SIG-M5 treated with dmso at 0.1 percent for 504 hours (cell line): ENCODE measurements around the gene CD209.

ENCODE experiments used
- DNase-seq: peaks from one replicate; lab custom pipeline; 2025; ENCODE audit not compliant: unreplicated experiment; lab: John Stamatoyannopoulos, UW

The CD209 gene

GRCh38 chr19:7709932-7710460, 37.3 kb downstream of the CD209 start:
- DNase-seq: no peak

GRCh38 chr19:7706955-7707456, 40.3 kb downstream of the CD209 start:
- no peak for DNase-seq

GRCh38 chr19:7706188-7706954, 41.0 kb downstream of the CD209 start:
- DNase-seq: peak; percentile 73

DNA sequence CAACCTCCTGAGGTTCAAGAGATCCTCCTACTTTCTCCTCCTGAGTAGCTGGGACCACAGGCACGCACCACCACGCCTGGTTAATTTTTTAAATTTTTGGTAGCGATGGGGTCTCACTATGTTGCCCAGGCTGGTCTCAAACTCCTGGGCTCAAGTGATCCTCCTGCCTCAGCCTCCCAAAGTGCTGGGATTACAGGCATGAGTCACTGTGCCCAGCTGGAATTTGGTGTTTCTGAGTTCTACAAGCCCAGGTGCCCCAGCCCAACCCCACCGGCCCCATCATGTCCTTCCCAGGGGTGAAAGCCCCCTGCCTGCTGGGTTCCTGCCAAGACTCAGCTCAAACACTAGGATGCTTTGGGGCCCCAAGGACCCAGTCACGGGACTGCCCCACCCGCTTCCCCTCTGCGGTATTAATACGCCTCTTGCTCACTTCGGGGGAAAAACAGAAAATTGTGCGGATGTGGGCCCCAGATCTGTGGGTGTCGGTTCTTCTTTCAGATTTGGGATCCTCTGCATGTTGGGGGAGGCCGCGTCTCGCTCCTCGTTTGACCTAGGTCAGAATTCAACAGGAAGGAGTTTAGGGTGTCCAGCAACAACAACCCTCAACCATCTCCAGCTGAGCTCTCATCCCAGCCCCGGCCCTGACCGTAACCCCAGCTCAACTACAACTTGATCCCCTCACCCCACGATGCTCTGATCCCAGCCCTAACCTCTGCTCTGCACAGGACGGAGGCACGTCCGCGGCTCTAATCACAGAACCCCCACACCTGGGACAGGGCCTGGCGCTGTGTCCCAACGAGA, 41.7 kb downstream of the CD209 start:
- peak; percentile 93 for DNase-seq

DNA sequence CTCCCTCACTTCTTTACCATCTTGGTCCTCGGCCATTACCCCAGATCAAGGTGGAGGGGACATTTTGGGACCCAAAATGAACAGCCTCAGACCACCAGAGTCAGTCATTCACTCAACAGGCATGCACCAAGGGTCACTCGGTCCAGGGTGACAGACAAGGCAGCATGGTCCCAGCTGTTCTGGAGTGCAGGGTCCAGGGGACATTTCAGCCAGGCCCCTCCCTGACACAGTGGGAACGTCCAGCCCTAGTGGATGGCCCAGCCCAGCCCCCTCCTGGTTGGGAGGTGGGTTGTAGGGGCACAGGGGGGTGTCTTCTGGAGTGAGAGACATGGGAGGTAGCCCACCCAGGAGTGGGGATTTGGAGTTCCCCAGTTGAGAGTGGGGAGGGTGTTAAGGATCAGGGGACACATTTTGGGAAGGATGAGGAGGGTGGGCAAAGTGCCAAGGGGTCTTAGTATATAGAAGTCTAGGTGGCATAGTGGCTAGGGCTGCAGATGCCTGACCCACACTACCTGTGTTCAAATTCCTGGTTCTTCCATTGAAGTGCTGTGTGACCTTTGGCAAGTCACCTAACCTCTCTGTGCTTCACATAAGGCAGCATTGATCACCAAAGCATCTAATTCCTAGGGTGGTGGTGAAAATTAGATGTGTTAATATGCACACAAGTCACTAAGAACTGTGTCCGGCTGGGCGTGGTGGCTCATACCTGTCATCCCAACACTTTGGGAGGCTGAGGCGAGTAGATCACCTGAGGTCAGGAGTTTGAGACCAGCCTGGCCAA, 42.9 kb downstream of the CD209 start:
- DNase-seq: no peak

DNA sequence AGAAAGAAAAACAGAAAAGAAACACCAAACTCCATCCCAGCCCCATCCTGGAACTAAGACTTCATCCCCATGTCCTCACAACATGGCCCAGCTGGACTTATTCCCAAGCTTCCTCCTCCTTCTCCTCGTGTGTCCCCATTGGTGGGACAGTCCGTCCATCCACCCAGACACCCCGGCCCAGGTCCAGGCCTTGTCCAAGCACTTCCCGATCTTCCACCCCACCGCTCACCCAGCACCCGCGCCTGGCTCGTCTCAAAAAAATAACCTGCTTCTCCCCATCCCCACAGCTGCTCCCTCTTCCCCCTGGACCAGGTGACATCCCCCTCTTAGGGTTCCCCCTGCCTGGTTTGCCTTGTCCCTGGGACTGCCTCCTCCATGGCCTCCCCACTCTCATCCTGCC, 44.0 kb downstream of the CD209 start:
- no peak for DNase-seq

DNA sequence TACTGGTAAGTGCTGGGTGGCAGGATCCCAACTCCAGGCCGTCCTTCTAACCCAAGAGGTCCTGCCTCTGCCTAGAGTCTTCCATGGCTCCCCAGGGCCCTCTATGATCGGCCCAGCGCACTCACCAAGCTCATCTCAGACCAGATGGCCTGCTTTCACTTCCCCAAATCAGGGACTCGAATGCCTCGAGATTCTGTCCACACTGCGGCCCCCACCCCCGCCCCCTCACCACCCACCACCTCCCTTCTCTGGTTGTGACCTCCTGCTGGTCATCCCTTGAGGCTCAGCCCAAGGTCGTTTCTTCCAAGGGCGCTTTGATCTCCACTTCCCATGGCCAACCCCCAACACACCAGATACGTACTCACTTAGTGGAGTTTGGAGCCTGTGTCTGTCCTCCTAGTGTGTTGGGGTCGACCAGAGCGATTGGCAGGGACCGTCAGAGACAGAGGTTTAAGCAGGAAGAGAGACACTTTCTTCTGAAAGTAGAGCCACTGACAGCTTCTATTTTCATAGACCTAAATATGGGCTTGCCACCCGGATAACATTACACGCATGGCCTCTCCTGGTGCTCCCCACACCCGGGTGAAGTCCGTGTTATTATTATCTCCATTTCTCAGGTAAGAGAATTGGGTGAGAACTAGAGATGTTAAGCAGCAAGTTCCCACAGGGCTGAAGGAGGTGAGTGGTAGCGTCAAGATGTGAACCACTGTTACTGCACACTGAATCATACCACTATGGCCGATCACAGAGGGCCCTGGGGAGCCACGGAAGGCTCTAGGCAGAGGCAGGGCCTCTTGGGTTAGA, 45.5 kb downstream of the CD209 start, which contains the start of gene FCER2:
Gene FCER2, minus strand, starts transcription at position 478 of the 804 bp plus-strand sequence. CDS start 2,371 bp downstream, outside the sequence.
- no peak for DNase-seq

DNA sequence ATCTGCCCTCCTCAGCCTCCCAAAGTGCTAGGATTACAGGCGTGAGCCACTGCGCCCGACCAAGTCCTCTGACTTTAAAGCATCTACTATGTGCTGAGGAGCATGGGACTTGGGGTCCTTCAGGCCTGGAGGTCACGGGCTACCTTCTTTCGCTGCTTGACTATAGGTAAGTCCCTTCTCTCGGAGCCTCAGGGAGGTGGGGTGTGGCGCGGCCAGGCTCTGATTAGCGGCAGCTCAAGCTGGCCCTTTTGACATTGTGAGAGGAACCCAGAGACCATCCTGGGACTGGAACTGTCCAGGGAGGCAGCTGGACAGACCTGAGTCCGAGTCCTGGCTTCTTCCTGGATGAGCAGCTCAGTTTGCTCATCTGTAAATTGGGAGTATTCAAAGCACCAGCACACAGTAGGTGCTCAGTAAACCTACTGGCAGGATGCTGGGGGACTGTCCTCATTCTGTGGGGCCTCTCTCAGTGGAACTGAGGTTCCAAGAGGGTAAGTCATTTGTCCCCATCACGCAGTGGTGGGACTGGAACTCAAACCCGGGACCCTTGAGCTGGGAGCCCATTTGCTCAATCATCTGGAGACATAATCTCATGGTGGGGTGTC, 46.2 kb downstream of the CD209 start:
- no peak for DNase-seq

GRCh38 chr19:7699417-7700401, 47.6 kb downstream of the CD209 start:
- DNase-seq: peak; percentile 38

DNA sequence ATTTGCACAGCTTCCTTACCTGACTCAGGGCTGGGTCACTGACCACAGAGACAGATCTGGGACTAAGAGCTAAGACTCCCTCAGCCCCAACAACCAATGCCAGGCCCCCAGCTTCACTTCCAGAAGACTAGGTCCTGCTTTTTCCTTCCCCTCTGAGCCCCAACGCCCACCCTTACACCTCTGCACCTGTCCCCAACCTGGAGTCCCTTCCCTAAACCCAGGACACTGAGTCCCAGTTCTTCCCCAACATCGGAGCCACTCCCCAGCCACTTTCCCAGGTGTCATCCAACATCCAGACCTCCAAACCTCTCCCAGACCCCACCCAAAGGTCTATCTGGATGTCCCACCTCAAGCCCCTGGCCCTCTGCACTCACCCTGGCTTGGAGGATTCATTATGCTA, 48.3 kb downstream of the CD209 start:
- DNase-seq: no peak

GRCh38 chr19:7698583-7698982, 48.8 kb downstream of the CD209 start:
- DNase-seq: no peak

- no peak for DNase-seq
Measured at GRCh38 chr19:7697721-7698287, 49.5 kb downstream of the CD209 start.

GRCh38 chr19:7694499-7694898, 52.8 kb downstream of the CD209 start:
- DNase-seq: no peak

GRCh38 chr19:7692417-7693088, 54.8 kb downstream of the CD209 start:
- no peak for DNase-seq

DNA sequence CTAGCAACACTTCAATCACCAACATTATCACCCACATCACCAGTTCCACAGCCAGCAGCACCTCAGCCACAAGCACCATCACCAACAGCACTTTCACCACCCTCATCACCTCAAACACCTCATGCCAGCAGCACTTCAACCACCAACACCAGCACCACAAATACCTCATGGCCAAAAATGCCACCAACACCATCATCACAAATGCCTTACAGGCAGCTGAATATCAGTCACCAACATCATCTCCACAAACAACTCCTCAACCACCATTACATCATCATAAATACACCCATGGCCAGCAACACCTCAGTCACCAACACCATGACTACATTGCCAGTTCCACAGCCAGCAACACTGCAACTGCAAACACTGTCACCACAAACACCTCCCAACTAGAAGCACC, 55.8 kb downstream of the CD209 start:
- no peak for DNase-seq

DNA sequence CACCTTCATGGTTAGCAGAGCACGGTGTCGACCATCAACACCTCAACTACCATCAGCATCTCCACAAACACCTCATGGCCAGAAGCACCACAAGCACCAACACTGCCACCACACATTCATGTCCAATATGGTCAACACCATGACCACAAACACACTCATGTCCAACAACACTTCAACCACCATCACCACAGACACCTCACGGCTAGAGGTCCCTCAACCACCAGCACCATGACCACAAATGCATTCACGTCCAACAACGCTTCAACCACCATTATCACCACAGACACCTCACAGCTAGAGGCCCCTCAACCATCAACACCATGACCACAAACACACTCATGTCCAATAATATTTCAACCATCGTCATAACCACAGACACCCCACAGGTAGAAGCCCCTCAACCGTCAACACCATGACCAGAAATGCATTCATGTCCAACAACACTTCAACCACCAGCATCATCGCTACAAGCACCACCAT, 56.5 kb downstream of the CD209 start:
- DNase-seq: no peak
